Hindlimb muscle (tissue), 1 donor: ENCODE results near the gene RAB37. TPM values are rescaled to one million over a fixed set of nuclear protein-coding genes. Genes with fewer than 3 reads are reported as not detected.

Experiments used
- DNase-seq: peaks from one replicate; pipeline ENCODE4 v3.0.0-alpha.2; 2013
- polyA plus RNA-seq: library from polyadenylated mRNA; unstranded; fragments of 120-200 nt; gene quantifications from one replicate; pipeline ENCODE4 v1.2.1, GENCODE V29; 2013; ENCODE audit not compliant: insufficient read length

RAB37 gene
- polyA plus RNA-seq, 1 donor, result 1.2 TPM

DNA sequence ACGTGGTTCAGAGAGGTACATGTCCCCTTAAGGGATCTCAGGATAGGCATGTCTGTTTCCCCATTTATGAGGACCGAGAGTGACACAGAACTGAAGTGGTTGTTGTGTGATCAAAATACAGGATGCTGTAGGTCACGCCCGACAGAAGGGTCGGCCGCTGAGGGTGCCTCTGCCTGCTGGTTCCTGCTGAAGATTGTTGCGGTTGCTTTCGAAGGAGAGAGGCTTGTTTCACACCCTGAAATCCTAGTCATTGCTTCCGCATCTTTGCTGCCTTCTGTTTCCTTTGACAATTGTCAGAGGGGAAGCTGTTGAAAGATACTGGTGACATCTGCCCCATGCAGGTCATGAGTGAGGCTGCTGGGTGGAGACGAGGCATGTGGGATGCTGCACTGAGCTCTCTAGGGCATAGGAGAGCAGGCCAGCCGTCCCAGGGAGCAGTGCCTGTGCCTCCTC, 42.9 kb downstream of the RAB37 start:
- DNase-seq, result peak; percentile 40

DNA sequence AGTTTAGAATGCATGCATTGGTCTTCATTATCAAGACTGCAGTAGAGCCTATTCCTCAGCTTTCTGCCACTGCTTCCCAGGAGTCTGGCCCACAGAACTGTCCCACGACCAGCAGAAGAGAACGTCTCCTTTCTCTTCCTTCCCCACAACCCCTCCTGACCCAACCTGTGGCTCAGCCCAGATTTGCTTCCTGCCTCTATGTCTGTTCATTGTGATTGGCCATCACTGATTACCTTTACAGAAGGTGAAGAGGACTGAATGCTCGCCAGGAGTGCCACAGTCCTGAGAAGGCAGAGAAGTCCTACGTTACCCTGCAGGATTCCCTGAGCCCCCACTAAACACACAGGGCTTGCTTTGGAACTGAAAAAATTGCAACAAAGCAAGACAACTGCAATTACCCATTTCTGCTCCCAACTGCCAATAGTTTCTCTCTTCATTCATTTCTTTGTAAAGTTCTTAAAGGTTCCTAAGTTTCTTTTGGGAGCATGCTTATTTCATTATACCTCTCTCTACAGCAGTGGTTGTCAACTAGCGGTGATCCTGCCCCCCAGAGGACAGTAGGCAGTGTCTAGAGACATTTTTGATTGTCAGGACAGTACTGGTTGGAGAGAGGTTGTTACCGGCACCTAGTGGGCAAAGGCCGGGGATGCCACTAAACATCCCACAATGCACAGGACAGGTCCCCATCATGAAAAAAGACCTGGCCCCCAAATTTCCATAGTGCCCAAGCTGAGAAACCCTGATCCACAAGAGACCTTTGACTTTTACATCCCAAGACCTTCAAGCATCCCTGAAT, 43.6 kb downstream of the RAB37 start:
- DNase-seq, result no peak

GRCh38 chr17:74782571-74782970, 45.5 kb downstream of the RAB37 start:
- DNase-seq, result no peak

DNA sequence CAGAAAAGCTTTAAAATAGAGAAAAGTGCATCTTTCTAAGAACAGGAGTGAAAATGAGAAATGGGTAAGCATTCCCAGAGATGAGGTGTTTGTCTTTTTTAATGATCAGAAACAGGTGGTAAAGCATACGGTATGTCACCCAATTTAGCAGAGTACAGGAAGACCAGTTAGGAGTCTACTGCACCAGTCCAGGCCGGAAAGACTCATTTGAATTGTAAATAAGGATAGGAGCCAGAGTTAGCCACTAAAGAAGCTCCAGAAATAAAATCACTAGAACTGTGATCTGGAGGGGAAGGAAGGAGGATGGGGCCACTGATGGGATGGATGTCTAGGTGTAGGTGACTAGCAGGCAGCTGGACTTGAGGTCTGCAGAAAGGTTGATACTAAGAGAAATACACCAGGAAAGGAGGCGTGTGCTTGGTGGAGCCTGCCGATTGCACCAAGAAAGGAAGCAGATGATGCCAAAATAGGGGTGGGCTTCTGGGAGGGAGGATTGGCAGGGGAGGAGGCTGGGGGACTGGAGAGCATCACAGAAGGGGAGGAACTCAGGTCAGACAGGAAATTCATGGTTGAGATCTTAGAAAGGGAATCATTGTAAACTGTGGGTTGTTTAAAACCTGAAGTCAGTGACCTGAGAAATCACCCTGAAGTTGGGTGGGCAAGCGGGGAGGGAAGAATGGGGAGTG, 47.2 kb downstream of the RAB37 start:
- no peak for DNase-seq

GRCh38 chr17:74785096-74785980, 48.3 kb downstream of the RAB37 start:
- DNase-seq, result no peak

DNA sequence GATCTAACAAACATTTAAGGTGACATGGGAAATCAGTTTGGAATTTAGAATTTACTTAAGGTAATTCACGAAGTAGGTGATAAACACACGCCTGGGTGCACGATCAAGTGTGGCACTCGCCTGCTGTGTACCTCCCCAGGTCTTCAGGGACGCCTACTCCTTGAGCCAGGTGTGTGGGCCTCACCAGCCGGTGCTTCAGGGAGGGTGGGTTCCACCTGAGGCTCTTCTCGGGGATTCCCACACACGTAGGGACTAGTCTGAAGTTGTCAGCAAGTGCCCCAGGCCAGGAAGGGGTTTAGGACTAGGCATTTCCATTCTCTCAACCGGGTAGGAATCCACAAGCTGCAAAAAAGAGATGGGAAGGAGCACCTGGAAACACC, 48.9 kb downstream of the RAB37 start:
- DNase-seq, result no peak

GRCh38 chr17:74786431-74787055, 49.5 kb downstream of the RAB37 start:
- DNase-seq, result no peak

- DNase-seq, result no peak
Observed at GRCh38 chr17:74790161-74791058, 53.4 kb downstream of the RAB37 start.

- no peak for DNase-seq
Observed at GRCh38 chr17:74792586-74793105, 55.6 kb downstream of the RAB37 start.

GRCh38 chr17:74795327-74796020, 58.4 kb downstream of the RAB37 start:
- DNase-seq, result no peak

GRCh38 chr17:74796211-74796610, 59.2 kb downstream of the RAB37 start:
- DNase-seq, result no peak

GRCh38 chr17:74796866-74797265, 59.8 kb downstream of the RAB37 start:
- no peak for DNase-seq

Other genes with a start within 250 kb of the RAB37 start
- gene CD300LB, start 205.8 kb upstream of the RAB37 start, polyA plus RNA-seq, result 0.23 TPM
- 1.0 TPM for gene CD300C, start 191.1 kb upstream of the RAB37 start, polyA plus RNA-seq
- not detected for gene CD300H, start 169.7 kb upstream of the RAB37 start, polyA plus RNA-seq
- not detected for gene CD300LD, start 145.0 kb upstream of the RAB37 start, polyA plus RNA-seq
- gene CD300E, start 113.5 kb upstream of the RAB37 start, polyA plus RNA-seq, result 0.10 TPM
- gene CD300LF, start 24.3 kb upstream of the RAB37 start, polyA plus RNA-seq, result 0.18 TPM
- 9.0 TPM for gene NHERF1, start 11.4 kb downstream of the RAB37 start, polyA plus RNA-seq
- gene NAT9, start 39.1 kb downstream of the RAB37 start, polyA plus RNA-seq, result 33.8 TPM
- 0.93 TPM for gene GRIN2C, start 122.6 kb downstream of the RAB37 start, polyA plus RNA-seq
- gene FDXR, start 135.7 kb downstream of the RAB37 start, polyA plus RNA-seq, result 2.5 TPM
- gene FADS6, start 156.4 kb downstream of the RAB37 start, polyA plus RNA-seq, result not detected
- not detected for gene USH1G, start 186.0 kb downstream of the RAB37 start, polyA plus RNA-seq
- not detected for gene OTOP2, start 187.0 kb downstream of the RAB37 start, polyA plus RNA-seq
- gene OTOP3, start 198.6 kb downstream of the RAB37 start, polyA plus RNA-seq, result not detected
- 7.9 TPM for gene HID1, start 235.5 kb downstream of the RAB37 start, polyA plus RNA-seq